ENCODE data around the gene NXPH4.

The NXPH4 gene

DNA sequence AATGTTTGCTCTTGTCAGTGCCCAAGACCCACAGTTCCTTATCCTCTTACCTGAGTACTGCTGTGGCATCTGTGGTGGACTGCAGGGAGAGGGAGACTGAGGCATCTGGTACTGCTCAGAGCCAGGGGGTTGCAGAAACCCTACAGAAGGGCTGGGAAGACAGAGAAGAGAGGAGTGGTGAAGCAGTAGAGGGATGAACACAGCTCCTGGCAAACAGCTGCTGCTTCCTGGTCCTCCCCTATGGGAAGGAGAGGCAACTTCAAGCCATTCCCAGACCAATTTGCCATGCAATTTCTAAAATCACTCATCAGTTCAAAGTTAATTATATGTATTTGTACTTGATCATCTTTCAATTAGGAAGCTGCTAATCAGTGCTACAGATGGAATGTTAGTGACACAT is 50.1 kb downstream of the NXPH4 start:
- in situ Hi-C loops (cut with MboI; ENCODE audit: low sequenced_read_pairs), result loop anchor here (10.0 kb wide), 1 partner anchor 188 kb away; the partner anchor contains the start of genes GLI1 and INHBE

DNA sequence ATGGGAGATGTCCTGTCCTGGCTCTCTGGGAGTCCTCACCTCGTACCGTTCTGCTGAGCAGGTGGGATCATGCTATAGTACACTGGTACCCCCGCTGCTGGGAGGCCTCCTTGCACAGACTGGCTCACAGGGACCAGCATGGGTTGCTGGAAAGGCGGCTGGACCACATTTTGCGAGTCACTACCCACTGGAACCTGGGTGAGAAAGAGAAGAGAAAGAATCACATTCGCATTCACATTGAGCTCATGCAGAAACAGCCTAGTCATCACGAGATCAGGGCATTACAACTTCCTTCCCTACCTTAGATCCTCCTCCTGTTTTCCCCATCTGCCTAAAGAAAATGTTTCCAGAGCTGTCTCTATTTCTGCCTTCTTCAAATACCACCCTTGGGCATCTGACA is 51.7 kb downstream of the NXPH4 start:
- in situ Hi-C loops (cut with MboI; ENCODE audit: low sequenced_read_pairs), result loop anchor here (10.0 kb wide), 1 partner anchor 187 kb away; the partner anchor contains the start of genes GLI1 and INHBE

DNA sequence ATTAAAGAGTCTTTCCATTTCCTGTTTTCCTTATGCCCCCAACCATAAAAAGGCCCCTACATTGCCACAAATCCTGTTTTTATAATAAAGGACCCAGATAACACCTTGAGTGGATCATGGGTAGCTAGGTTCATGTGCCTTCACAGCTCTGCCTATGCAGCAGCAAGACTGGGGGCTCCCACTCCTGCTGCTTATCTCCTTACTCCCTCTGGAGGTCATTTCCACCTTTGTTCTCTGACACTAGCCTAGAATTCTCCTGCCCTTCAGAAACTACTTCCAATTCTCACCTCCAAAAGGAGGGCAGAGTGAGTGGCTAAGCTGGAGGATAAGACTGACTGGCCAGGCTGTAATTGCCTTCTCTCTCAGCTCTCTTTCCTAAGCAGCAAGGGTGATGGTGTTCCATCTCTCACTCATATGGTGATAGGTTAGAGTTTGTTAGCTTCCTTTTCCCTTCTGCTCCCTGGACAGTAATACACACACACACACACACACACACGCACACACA is 54.4 kb downstream of the NXPH4 start:
- in situ Hi-C loops (cut with MboI; ENCODE audit: low sequenced_read_pairs), result no loop called here

DNA sequence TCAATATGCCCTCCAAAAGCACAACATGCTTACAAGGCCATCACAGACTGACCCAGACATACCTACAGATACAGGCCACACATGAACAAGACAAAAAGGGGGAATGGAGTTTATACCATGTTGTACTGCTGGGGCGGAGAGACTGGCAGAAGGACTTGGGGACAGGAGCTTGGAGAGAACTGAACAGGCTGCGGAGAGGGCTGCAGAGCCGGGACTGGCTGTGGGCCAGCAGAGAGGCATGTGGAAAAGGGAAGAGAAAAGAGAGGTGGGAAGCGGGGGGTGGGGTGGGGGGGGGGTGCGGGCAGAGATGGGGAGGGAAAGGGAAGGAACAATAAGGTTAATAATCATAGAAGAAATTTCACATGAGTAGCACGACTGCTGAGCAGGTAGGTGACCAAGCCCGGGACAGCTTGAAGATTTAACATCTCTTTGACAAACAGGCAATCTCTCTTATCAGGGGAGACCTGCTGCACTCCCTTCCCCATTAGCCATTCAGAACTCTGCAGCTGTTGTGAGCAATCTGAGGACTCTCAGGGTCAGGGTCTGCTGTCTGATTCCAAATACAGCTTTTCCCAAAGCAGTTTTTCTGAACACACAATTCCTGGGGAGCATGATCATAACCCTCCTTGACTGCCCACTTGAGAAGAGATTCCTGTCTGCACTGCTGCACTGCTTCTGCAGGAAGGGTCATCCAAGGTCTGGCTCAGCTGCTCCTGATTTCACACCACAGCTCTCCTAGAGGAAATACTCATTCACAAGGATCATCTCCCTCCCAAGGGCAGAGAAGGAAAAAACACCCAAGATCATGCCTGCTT is 56.0 kb downstream of the NXPH4 start:
- in situ Hi-C loops (cut with MboI; ENCODE audit: low sequenced_read_pairs), result no loop called here

DNA sequence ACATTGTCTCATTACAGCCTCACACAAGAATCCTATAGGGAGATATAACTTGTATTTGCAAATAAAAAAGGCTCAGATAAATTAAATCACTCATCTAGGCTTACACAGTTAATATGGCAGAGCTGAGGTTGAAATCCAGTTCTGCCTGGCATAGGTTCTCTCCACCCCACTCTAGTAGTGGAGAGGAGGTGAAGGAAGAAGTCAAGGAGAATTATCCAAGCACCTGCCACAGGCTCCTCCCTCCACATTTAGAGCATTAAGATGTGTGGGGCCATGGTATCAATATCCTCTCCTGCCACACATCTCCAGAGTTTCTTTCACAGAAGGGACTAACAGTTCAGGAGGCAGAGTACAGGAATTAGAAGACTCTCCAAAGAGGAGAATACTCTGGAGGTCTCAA is 56.9 kb downstream of the NXPH4 start:
- in situ Hi-C loops (cut with MboI; ENCODE audit: low sequenced_read_pairs), result no loop called here

All from HL-60/S4 treated with retinoic acid at 250 ng/mL for 4 days and 3 days (cell line).